HEK293 (cell line): ENCODE data around the gene USH1G.

Source experiments
- CTCF ChIA-PET: fragments of 350-600 bp; formaldehyde crosslinking; extraction: SDS; loops from one replicate; lab custom pipeline; 2021; ENCODE audit warnings: antibody characterized with exemption; lab: Yijun Ruan, JAX
- POLR2A ChIA-PET: fragments of 300-600 bp; formaldehyde crosslinking; extraction: SDS; loops from one replicate; lab custom pipeline; 2020; ENCODE audit warnings: antibody characterized with exemption, inconsistent platforms; lab: Yijun Ruan, JAX
- H3K27ac ChIP-seq: fragments of 200-500 bp; sonication (Bioruptor generic); 2 replicates; pipeline ENCODE4 v1.5.1; 2014; ENCODE audit warnings: low read depth, low read length, control low read depth, inconsistent platforms; ENCODE audit errors: extremely low read depth
- H3K36me3 ChIP-seq, 2 experiments: fragments of 200-500 bp in 1 of 2; sonication (Bioruptor generic) in 1 of 2; 1 replicate in 1 of 2; 2 replicates in 1 of 2; pipeline ENCODE4 v1.5.1; 2014 to 2017; ENCODE audit warnings: inconsistent platforms in 2 of 2, low read length in 2 of 2; ENCODE audit not compliant: control insufficient read depth in 2 of 2, insufficient read depth in 1 of 2
- H3K4me1 ChIP-seq: fragments of 200-500 bp; sonication (Bioruptor generic); 2 replicates; pipeline ENCODE4 v1.5.1; 2014; ENCODE audit warnings: mild to moderate bottlenecking, low read length, inconsistent platforms; ENCODE audit not compliant: control insufficient read depth, insufficient read depth
- H3K4me3 ChIP-seq: 2 replicates; pipeline ENCODE4 v1.5.1; 2011; ENCODE audit warnings: low read depth, mild to moderate bottlenecking, control low read depth, low read length, moderate library complexity
- H3K9me3 ChIP-seq: fragments of 200-500 bp; sonication (Bioruptor generic); 2 replicates; pipeline ENCODE4 v1.5.1; 2014; ENCODE audit warnings: low read depth, low read length, inconsistent platforms; ENCODE audit not compliant: control insufficient read depth, insufficient read depth
- GLIS1 ChIP-seq: fragments of 450-650 bp; formaldehyde crosslinking; IDR thresholded peaks from 2 replicates; pipeline ENCODE4 v1.5.1; 2016; ENCODE audit warnings: missing biosample characterization, missing genetic modification characterization
- GLIS2 ChIP-seq: fragments of 450-650 bp; formaldehyde crosslinking; IDR thresholded peaks from 2 replicates; pipeline ENCODE4 v1.5.1; 2016; ENCODE audit warnings: missing biosample characterization, missing genetic modification characterization
- KLF8 ChIP-seq: fragments of 450-650 bp; formaldehyde crosslinking; IDR thresholded peaks from 2 replicates; pipeline ENCODE4 v1.5.1; 2016; ENCODE audit warnings: missing biosample characterization, missing genetic modification characterization
- KLF9 ChIP-seq: fragments of 450-650 bp; formaldehyde crosslinking; IDR thresholded peaks from 2 replicates; pipeline ENCODE4 v1.5.1; 2016; ENCODE audit warnings: missing biosample characterization, missing genetic modification characterization, low read depth
- MYNN ChIP-seq: fragments of 450-650 bp; formaldehyde crosslinking; IDR thresholded peaks from 2 replicates; pipeline ENCODE4 v1.5.1; 2016; ENCODE audit warnings: missing biosample characterization, missing genetic modification characterization, borderline replicate concordance
- PATZ1 ChIP-seq: fragments of 450-650 bp; formaldehyde crosslinking; IDR thresholded peaks from 2 replicates; pipeline ENCODE4 v1.5.1; 2016; ENCODE audit warnings: missing biosample characterization, missing genetic modification characterization
- PRDM4 ChIP-seq: fragments of 450-650 bp; formaldehyde crosslinking; IDR thresholded peaks from 2 replicates; pipeline ENCODE4 v1.5.1; 2017; ENCODE audit warnings: missing biosample characterization, missing genetic modification characterization
- SP2 ChIP-seq: fragments of 450-650 bp; formaldehyde crosslinking; IDR thresholded peaks from 2 replicates; pipeline ENCODE4 v1.5.1; 2016; ENCODE audit warnings: missing biosample characterization, missing genetic modification characterization
- TCF7L2 ChIP-seq: IDR thresholded peaks from 2 replicates; pipeline ENCODE4 v1.6.1; 2011; ENCODE audit warnings: low read depth, mild to moderate bottlenecking, inconsistent platforms, low read length, moderate library complexity, borderline replicate concordance
- TRIM28 ChIP-seq: IDR thresholded peaks from 2 replicates; pipeline ENCODE4 v1.6.1; 2011; ENCODE audit warnings: low read length, control low read depth, borderline replicate concordance
- ZBTB10 ChIP-seq: fragments of 450-650 bp; formaldehyde crosslinking; IDR thresholded peaks from 2 replicates; pipeline ENCODE4 v1.5.1; 2016; ENCODE audit warnings: missing biosample characterization, missing genetic modification characterization
- ZBTB20 ChIP-seq: fragments of 450-650 bp; formaldehyde crosslinking; IDR thresholded peaks from 2 replicates; pipeline ENCODE4 v1.5.1; 2016; ENCODE audit warnings: missing biosample characterization, missing genetic modification characterization
- ZBTB48 ChIP-seq: fragments of 450-650 bp; formaldehyde crosslinking; IDR thresholded peaks from 2 replicates; pipeline ENCODE4 v1.5.1; 2016; ENCODE audit warnings: missing biosample characterization, missing genetic modification characterization
- ZBTB6 ChIP-seq: fragments of 450-650 bp; formaldehyde crosslinking; IDR thresholded peaks from 2 replicates; pipeline ENCODE4 v1.5.1; 2017; ENCODE audit warnings: missing biosample characterization, missing genetic modification characterization
- ZBTB7A ChIP-seq: fragments of 450-650 bp; formaldehyde crosslinking; IDR thresholded peaks from 2 replicates; pipeline ENCODE4 v1.5.1; 2016; ENCODE audit warnings: low read depth, missing biosample characterization, missing genetic modification characterization
- ZEB2 ChIP-seq: fragments of 450-650 bp; formaldehyde crosslinking; IDR thresholded peaks from 2 replicates; pipeline ENCODE4 v1.5.1; 2016; ENCODE audit warnings: missing biosample characterization, missing genetic modification characterization
- ZFHX2 ChIP-seq: fragments of 450-650 bp; formaldehyde crosslinking; conservative IDR thresholded peaks from 2 replicates; pipeline ENCODE4 v1.5.1; 2016; ENCODE audit warnings: missing biosample characterization, missing genetic modification characterization
- ZNF274 ChIP-seq, 2 experiments: fragments of 200-500 bp in 1 of 2; fragments of 450-650 bp in 1 of 2; sonication (Bioruptor generic) in 1 of 2; formaldehyde crosslinking in 1 of 2; IDR thresholded peaks; 2 replicates each; pipeline versions ENCODE4 v1.5.1 to v1.6.1; 2014 to 2016; ENCODE audit warnings: borderline replicate concordance in 1 of 2, inconsistent platforms in 1 of 2, low read length in 1 of 2, missing biosample characterization in 1 of 2, missing genetic modification characterization in 1 of 2
- ZNF311 ChIP-seq: fragments of 450-650 bp; formaldehyde crosslinking; IDR thresholded peaks from 2 replicates; pipeline ENCODE4 v1.5.1; 2017; ENCODE audit warnings: missing biosample characterization, missing genetic modification characterization, borderline replicate concordance
- ZNF362 ChIP-seq: fragments of 450-650 bp; formaldehyde crosslinking; IDR thresholded peaks from 2 replicates; pipeline ENCODE4 v1.5.1; 2016; ENCODE audit warnings: missing biosample characterization, missing genetic modification characterization
- ZNF366 ChIP-seq: fragments of 450-650 bp; formaldehyde crosslinking; conservative IDR thresholded peaks from 2 replicates; pipeline ENCODE4 v1.5.1; 2016; ENCODE audit warnings: missing biosample characterization, missing genetic modification characterization
- ZNF600 ChIP-seq: fragments of 450-650 bp; formaldehyde crosslinking; IDR thresholded peaks from 2 replicates; pipeline ENCODE4 v1.5.1; 2016; ENCODE audit warnings: missing biosample characterization, missing genetic modification characterization
- ZNF624 ChIP-seq: fragments of 450-650 bp; formaldehyde crosslinking; IDR thresholded peaks from 2 replicates; pipeline ENCODE4 v1.5.1; 2017; ENCODE audit warnings: missing biosample characterization, missing genetic modification characterization
- ZSCAN4 ChIP-seq: fragments of 450-650 bp; formaldehyde crosslinking; IDR thresholded peaks from 2 replicates; pipeline ENCODE4 v1.5.1; 2017; ENCODE audit warnings: missing biosample characterization, missing genetic modification characterization

USH1G gene

GRCh38 chr17:74972107-74972972 is 49.3 kb upstream of the USH1G start, which contains the start of gene HID1:
Gene HID1, minus strand, starts transcription at chr17:74972759. Its CDS starts 103 bp downstream, at chr17:74972656.
- Histone ChIP-seq H3K9me3 (no peaks in the 10 kb centered on the region), H3K4me3 (peak within 1 kb of the TSS; percentile 74), H3K27ac (peak within 1 kb of the TSS; percentile 60; the same call in 1 of the 2 replicates), H3K36me3 (no peaks in the 10 kb centered on the region), H3K4me1 (peaks cover 4% of the 10 kb centered on the region; the same call in 1 of the 2 replicates)
- ChIA-PET POLR2A (interaction anchor here (0.6 to 5.4 kb wide), 24 partner anchors 8 to 290 kb away, joined by 3 to 50 read pairs (median 4); partner anchors contain the start of genes CDR2L, FDXR, GGA3 and MRPL58), CTCF (interaction anchor here (0.5 to 4.2 kb wide), 11 partner anchors 9 to 199 kb away, joined by 3 to 42 read pairs (median 5); partner anchors contain the start of gene CDR2L)
- TF ChIP-seq ZNF362 (tag by site-specific recombination) (no peak), KLF8 (tag by site-specific recombination) (0 out of 2 replicates have a peak, but pooled peaks have one; percentile 36), ZNF311 (no peak), GLIS2 (tag by site-specific recombination) (peak; percentile 19; the same call in 1 of the 2 replicates), ZFHX2 (tag by site-specific recombination) (peak; percentile 50), ZBTB10 (tag by site-specific recombination) (peak; percentile 88), ZBTB20 (tag by site-specific recombination) (peak; percentile 71; the same call in 1 of the 2 replicates), SP2 (peak; percentile 67), ZNF366 (tag by site-specific recombination) (no peak), PATZ1 (tag by site-specific recombination) (peak; percentile 94), ZBTB6 (tag by site-specific recombination) (peak; percentile 99), ZNF624 (tag by site-specific recombination) (no peak), GLIS1 (tag by site-specific recombination) (peak; percentile 39; the same call in 1 of the 2 replicates), TCF7L2 (no peak), MYNN (no peak), TRIM28 (no peak), ZNF600 (peak; percentile 99; the same call in 1 of the 2 replicates), KLF9 (tag by site-specific recombination) (peak; percentile 57; the same call in 1 of the 2 replicates), ZBTB7A (peak; percentile 77), ZBTB48 (no peak), PRDM4 (tag by site-specific recombination) (0 out of 2 replicates have a peak, but pooled peaks have one; percentile 3), ZEB2 (tag by site-specific recombination) (0 out of 2 replicates have a peak, but pooled peaks have one; percentile 55), ZSCAN4 (tag by site-specific recombination) (no peak), ZNF274 (IDR thresholded peaks at IDR 0.05; ENCODE audit: low read length) (no peak), ZNF274 (tag by site-specific recombination; IDR thresholded peaks at IDR 0.05; ENCODE audit: borderline replicate concordance) (no peak)
